ENCODE results near the gene PTX3.

Gene PTX3

GRCh38 chr3:157436583-157437291 lies at the start of gene PTX3:
PTX3 (plus strand) TSS chr3:157436850; CDS start chr3:157436934, 84 bp downstream.
- DNase-seq = peak; percentile 87

GRCh38 chr3:157387708-157388435 lies 48.8 kb upstream of the PTX3 start:
- DNase-seq = no peak

DNA sequence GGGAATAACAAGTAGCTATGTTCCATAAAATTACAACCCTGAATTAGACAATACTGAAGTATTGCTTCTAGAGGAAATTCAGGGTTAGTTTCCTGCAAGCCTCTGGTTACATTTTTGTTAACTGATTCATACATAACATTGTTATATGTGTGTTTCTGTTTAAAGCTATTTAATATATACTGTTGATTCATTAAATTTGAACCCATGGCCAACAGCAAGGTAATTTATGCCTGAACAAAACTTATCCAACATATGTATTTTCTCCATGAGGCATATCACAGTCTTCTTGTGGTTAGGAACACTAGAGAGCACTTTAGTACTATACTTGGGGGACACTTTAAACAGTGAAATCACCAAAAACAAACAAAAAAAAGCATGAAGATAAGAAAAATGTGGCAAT lies 47.7 kb upstream of the PTX3 start:
- no peak for DNase-seq

- no peak for DNase-seq
These were observed 45.7 kb upstream of the PTX3 start for GRCh38 chr3:157390713-157391515.

GRCh38 chr3:157392104-157392503 lies 44.5 kb upstream of the PTX3 start:
- DNase-seq = no peak

GRCh38 chr3:157393113-157393512 lies 43.5 kb upstream of the PTX3 start:
- DNase-seq = no peak

DNA sequence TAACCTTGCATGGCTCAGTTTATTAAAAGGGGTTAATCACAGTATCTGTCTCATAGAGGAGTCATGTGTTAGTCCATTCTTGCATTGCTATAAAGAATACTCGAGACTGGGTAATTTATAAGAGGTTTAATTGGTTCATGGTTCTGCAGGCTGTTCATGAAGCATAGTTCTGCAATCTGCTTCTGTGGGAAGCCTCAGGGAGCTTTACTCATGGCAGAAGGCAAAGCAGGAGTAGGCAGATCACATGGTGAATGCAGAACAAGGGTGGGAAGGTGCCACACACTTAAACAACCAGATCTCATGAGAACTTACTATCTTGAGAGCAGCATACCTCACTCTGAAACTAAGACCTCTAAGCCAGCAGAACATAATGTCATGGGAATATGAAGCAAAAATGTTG lies 42.2 kb upstream of the PTX3 start:
- no peak for DNase-seq

DNA sequence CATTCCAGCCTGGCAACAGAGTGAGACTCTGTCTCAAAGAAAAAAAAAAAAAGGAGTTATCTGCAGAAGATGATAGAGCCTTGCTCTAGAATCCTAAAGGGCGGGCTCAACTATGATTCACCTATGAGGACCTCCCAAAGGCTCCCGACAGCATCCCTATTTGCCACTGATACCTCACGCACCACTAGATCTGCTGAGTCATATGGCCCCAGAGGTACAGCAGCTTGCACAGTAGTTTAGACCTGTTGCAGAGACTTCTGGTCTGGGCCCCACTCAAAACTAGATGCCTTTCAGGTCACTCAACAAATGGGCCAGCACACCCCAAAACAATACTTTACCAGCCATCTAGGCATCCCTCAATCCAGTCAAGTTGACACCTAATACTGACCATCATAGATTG lies 38.1 kb upstream of the PTX3 start:
- DNase-seq = no peak

DNA sequence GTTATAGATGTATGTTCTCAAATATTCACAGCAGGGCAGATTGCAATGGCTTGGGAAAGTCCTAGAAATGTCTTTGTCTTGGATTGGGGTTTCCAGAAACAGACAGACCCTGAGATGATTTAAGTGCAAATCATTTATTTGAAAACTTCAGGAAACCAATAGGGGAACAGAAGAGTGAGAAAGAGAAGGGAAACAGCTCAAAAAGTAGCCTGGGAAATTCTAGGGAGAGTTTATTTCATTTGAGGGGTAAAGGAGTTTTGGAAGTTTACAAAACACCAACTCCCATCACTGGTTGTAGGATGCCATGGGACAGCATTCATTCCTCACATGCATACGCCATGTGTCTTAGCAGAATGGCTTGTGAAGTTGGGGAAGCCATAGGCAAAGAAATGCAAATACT lies 32.3 kb upstream of the PTX3 start:
- DNase-seq = no peak

DNA sequence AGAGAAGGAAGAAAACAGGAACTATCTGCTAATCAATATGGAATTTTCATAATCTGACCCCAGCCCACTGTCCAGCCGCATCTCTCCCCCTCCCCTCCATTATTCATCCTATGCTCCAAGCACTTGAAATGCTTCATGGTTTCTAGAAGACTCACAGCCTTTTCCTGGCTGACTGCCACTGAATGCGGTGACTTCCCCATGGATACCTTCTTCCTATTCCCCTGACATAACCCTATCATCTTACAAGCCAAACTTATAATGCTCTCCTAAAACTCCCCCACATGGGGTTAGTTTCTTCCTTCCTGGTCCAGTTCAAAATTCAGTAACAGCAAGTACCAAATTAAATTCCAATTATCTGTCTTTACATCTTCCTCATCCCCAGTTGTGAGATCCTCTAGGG lies 31.2 kb upstream of the PTX3 start:
- DNase-seq = no peak

GRCh38 chr3:157406394-157406793 lies 30.3 kb upstream of the PTX3 start:
- DNase-seq = no peak

GRCh38 chr3:157407769-157408168 lies 28.9 kb upstream of the PTX3 start:
- no peak for DNase-seq

DNA sequence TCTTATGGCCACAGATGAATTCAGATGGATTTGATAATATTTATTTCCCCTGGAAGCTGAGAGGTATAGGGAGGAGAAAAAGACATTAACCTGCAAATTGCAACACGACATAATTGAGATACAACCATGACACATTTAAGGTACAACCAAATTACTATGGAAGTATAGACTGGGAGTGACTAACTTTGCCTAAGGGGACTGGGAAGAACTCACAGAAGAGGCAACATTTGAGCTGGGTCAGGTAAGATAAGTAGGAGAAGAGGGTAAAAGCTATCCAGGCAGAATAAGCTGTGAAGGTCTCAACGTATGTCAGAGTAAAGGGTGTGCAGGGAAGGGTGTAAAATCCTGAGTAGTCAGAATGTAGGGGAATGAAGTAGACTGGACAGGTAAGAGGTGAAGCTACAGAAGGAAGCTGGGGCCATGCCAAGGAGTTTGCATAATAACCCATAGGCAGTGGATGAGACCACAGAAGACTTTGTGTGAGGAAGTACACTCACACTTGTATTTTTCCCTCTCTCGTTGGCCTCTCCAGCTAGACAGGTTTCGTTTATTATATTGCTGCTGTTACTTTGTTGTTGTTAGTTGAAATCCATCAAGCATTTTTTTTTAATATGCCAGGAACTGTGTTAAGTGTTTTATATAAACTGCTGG lies 28.0 kb upstream of the PTX3 start:
- DNase-seq = no peak

DNA sequence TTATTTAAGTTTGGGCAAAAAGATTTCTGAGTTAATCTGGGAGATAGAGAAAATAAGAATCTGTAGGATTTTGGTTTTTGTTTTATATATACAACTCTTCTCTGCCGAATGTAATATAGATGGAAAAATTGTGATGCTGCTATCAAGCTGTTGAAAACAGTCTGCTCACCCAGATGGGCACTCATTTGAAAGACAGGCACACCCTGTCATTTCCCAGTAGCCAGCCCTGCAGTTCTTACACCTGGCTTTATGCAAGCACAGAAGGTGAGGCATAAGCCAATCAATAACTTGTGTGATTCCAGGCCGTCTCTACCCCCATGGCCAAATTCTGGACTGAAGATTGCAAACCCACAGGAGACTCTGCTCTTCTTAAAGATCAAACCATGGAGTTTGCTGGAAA lies 27.1 kb upstream of the PTX3 start:
- DNase-seq = no peak

DNA sequence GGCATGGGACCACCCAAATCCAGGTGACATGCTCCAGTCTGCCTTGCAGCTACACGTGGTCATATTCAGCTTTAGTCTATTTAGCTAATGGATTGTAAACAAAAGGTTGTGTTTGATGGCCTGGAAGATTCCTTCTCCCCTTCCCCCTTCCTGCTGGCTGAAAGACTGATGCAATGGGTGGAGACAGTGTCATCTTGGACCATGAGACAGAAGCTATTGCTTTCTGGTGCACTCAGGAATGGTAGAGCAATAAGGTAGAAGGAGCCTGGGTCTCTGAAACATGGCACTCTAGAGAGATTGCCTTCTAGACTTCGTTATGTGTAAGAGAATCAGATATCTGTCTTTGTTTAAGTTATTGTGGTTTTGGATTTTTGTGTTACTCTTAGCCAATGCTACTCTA lies 25.7 kb upstream of the PTX3 start:
- no peak for DNase-seq

DNA sequence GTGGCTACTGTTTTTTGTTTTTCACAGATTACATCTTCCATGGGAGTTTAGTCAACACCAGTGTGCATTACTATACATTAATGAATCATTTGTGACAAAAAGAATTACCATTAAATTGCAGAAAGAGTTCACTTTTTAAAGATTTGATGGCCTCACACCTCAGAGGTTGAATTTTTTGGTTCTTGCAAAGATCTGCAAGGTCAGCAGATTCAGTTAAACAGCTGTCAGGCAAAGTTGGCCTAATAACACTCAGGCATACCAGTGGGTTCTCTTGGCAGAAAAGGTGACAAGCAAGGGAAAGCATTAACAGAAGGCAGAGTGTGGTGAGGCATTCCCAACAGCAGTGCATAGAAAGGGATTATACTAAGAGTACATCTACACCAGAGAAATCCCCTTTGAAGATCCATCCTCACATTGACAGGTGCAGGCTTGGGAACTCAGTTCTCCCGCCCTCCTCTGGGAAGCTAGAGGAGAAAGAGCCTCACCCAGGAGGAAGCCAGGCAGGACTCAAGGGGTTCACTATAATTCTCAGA lies 24.3 kb upstream of the PTX3 start:
- no peak for DNase-seq

DNA sequence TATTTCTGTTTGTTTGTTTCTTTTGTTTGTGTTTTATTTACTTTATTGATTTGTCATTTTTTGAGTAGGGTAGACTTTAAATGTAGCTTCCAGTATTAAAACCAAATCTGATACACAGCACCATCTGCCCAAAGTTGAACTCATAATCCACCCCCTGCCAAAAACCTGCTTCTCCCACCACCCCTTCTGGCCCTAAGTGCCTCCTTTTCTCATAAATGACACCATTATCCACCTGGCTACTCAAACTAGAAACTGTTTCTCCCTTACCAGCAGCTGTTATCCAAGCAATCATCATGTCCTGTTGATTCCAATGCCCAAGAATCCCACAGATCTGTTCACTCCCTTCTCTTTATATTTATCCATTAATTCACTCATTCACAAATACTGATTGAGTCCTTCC lies 21.8 kb upstream of the PTX3 start:
- no peak for DNase-seq

DNA sequence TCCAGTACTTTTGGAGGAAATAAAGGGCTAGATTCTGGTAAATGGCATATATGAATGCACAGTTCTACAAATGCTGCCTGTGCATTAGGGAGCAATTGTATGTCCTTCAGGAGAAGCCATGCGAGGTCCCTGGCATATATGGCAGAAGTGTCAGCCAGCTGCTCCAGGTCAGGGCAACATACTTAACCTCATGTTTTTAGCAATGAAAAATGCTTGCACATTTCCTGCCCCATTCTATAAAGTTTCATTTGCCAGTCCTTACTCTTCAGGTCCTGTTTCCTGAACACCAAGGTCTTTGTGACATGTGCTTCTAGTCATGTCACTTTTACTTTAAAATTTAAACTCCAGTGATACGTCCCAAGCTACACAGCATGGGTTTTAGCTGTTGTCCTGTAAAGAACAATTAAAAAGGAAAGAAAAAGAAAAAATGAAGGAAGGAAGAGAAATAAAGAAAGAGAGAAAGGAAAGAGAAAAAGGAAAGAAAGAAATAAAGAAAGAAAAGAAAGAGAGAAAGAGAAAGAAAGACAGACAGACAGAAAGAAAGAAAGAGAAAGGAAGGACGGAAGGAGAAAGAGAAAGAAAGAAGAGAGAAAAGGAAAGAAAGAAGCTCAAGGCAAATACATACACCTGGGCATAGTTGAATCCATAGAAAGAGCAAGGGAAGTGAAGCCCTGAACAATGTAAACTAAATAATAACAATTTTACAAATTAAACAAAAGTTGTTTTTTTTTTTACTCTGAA lies 20.1 kb upstream of the PTX3 start:
- DNase-seq = no peak

- no peak for DNase-seq
These were observed 19.4 kb upstream of the PTX3 start for GRCh38 chr3:157417247-157417646.

DNA sequence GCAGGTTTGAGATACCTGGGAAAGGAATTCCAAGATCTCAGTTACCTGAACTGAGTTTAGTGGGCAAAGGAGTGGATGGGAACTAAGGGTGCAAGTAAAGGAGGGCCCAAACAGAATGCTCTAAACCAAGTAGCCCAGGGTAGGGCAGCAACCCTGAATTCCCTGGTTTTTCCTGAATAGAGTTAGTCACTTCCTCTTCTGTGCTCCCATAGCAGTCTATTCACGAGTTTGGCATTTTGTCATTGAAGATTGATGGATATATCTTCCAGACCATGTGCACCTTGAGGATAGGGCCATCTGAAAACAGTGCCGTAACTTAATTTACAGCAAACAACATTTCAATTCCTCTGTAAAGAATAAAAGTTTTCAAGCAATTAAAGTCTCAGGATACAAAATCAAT lies 18.5 kb upstream of the PTX3 start:
- DNase-seq = no peak

- DNase-seq = no peak
These were observed 16.0 kb upstream of the PTX3 start for GRCh38 chr3:157420606-157421130.

DNA sequence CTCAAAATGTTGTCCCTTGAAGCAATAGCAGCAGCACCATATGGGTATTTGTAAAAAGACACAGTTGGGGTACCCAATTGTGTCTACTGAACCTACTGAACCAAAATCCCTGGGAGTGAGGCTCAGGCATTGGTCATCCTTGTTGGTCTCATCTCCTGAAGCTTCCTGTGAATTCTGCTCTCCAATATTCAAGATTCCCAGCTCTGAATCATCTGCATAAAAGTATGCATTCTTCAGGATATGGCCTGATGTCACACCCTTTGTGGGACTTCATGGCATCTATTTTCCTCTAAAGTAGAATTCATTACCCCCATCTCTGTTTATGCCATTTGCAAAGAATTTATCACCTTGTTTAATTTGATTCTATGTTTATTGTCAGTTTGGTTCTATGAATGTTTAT lies 13.3 kb upstream of the PTX3 start:
- no peak for DNase-seq
